ENCODE data around the gene GLS.
"Not testable (repeated sequence)": the region's sequence is repeated elsewhere in the genome, so short reads cannot be mapped to it uniquely, and the experiment has no call there.

- TF ChIP-seq CTCF (conservative IDR thresholded peaks at IDR 0.05 in 1 of 2, IDR thresholded peaks at IDR 0.05 in 1 of 2; ENCODE audit: extremely low read depth in 1 of 2, insufficient read depth in 1 of 2, low read depth in 1 of 2, low read length in 2 of 2); EZH2 (IDR thresholded peaks at IDR 0.05; ENCODE audit: borderline replicate concordance, low read length): not testable (repeated sequence)
Observed at GRCh38 chr2:190853022-190853421, 27.6 kb upstream of the GLS start.
